OCI-LY7 (cell line): ENCODE data around the gene BCAT1.

Experiments used
- CTCF ChIP-seq: fragments of 200-600 bp; sonication (generic); conservative IDR thresholded peaks from 2 replicates; pipeline ENCODE4 v1.5.1; 2014; ENCODE audit warnings: mild to moderate bottlenecking, antibody characterized with exemption, low read length, moderate library complexity, mixed read lengths
- EZH2phosphoT487 ChIP-seq: fragments of 200-600 bp; sonication (generic); IDR thresholded peaks from 2 replicates; pipeline ENCODE4 v1.6.1; 2018; ENCODE audit warnings: low read depth, borderline replicate concordance, mild to moderate bottlenecking, mixed run types, antibody characterized with exemption, low read length, moderate library complexity, mixed read lengths

DNA sequence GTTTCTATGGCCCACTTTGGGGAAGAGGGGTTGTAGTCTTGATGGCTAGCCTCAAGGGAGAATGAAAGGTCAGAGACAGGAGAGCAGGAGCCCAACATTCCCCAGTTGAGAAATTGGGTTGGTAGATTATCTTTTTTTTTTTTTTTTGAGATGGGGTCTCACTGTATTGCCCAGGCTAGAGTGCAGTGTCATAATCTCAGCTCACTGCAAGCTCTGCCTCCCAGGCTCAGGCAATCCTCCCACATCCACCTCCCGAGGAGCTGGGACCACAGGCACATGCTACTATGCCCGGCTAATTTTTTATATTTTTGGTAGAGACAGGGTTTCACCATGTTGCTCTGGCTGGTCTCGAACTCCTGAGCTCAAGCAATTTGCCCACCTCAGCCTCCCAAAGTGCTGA is 34.9 kb downstream of the BCAT1 start:
- TF ChIP-seq CTCF (no peak), EZH2phosphoT487 (no peak)
